Loucy (cell line): Measurements from ENCODE around the gene POLG.

ENCODE experiments used
- H2AFZ ChIP-seq: fragments of 200-600 bp; sonication (generic); 2 replicates; pipeline ENCODE4 v1.6.0; 2016; ENCODE audit warnings: antibody characterized with exemption, mild to moderate bottlenecking, low read length, moderate library complexity
- H3F3A ChIP-seq: fragments of 200-600 bp; 2 replicates; pipeline ENCODE4 v1.6.0; 2016; ENCODE audit warnings: antibody characterized with exemption, low read depth, mild to moderate bottlenecking
- H3K27me3 ChIP-seq: fragments of 200-600 bp; sonication (generic); 2 replicates; pipeline ENCODE4 v1.6.1; 2014; ENCODE audit warnings: low read length, mild to moderate bottlenecking; ENCODE audit not compliant: insufficient read depth, poor library complexity, severe bottlenecking
- H3K36me3 ChIP-seq: fragments of 200-600 bp; sonication (generic); 2 replicates; pipeline ENCODE4 v1.6.1; 2016; ENCODE audit warnings: low read length; ENCODE audit not compliant: insufficient read depth
- H3K4me1 ChIP-seq: fragments of 200-600 bp; sonication (generic); 2 replicates; pipeline ENCODE4 v1.5.1; 2014; ENCODE audit warnings: low read length, mild to moderate bottlenecking; ENCODE audit not compliant: insufficient read depth, poor library complexity, severe bottlenecking
- H3K4me2 ChIP-seq: fragments of 200-600 bp; sonication (generic); 2 replicates; pipeline ENCODE4 v1.6.0; 2014; ENCODE audit warnings: antibody characterized with exemption, low read length, low read depth, mild to moderate bottlenecking; ENCODE audit not compliant: poor library complexity, severe bottlenecking
- H3K4me3 ChIP-seq: fragments of 200-600 bp; sonication (generic); 2 replicates; pipeline ENCODE4 v1.5.1; 2014; ENCODE audit warnings: low read length, mild to moderate bottlenecking, mixed read lengths; ENCODE audit not compliant: poor library complexity, severe bottlenecking
- H3K79me2 ChIP-seq: fragments of 200-600 bp; sonication (generic); 2 replicates; pipeline ENCODE4 v1.6.1; 2014; ENCODE audit warnings: low read length; ENCODE audit not compliant: insufficient read depth
- H3K9ac ChIP-seq: fragments of 200-600 bp; sonication (generic); 2 replicates; pipeline ENCODE4 v1.6.0; 2014; ENCODE audit warnings: mild to moderate bottlenecking, low read depth, low read length, moderate library complexity; ENCODE audit not compliant: poor library complexity, severe bottlenecking
- H3K9me2 ChIP-seq: fragments of 200-600 bp; sonication (generic); replicated peaks from 2 replicates; pipeline ENCODE4 v1.6.1; 2016; ENCODE audit warnings: low read depth, low read length, mixed read lengths
- H3K9me3 ChIP-seq: fragments of 200-600 bp; sonication (generic); 2 replicates; pipeline ENCODE4 v1.6.1; 2014; ENCODE audit warnings: mild to moderate bottlenecking, antibody characterized with exemption, low read length, low read depth; ENCODE audit not compliant: insufficient read depth
- H4K20me1 ChIP-seq: fragments of 200-600 bp; sonication (generic); 2 replicates; pipeline ENCODE4 v1.6.0; 2014; ENCODE audit warnings: antibody characterized with exemption, low read length, mild to moderate bottlenecking; ENCODE audit not compliant: insufficient read depth, poor library complexity, severe bottlenecking
- CTCF ChIP-seq: fragments of 200-600 bp; sonication (generic); conservative IDR thresholded peaks from 2 replicates; pipeline ENCODE4 v1.5.1; 2014; ENCODE audit warnings: mild to moderate bottlenecking, antibody characterized with exemption, low read length
- EZH2phosphoT487 ChIP-seq: fragments of 200-600 bp; IDR thresholded peaks from 2 replicates; pipeline ENCODE4 v1.6.1; 2018; ENCODE audit warnings: antibody characterized with exemption, mild to moderate bottlenecking, moderate library complexity, borderline replicate concordance

POLG gene

DNA sequence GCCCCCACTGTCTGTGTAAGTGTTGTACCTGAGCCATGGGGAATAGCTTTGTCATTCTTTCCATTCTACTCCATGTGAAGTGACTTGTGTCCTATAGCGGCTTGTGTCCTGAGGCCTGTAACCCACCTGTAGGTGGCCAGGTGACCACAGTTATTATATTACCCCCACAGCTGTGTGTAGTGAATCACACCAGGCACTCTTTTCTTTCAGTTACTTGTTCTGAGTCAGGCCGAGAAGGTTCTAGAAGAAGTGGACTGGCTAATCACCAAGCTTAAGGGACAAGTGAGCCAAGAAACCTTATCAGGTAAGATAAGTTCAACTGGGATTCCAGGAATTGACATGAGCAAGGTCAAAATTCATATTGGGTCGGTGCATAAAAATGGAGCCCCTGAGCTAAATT is 29.2 kb downstream of the POLG start:
- Histone ChIP-seq H3K4me1 (no peaks in the 10 kb centered on the region), H3K9ac (no peak overlapping the region), H3K79me2 (no peaks in the 10 kb centered on the region), H4K20me1 (no peaks in the 10 kb centered on the region), H3K9me3 (no peaks in the 10 kb centered on the region), H3K9me2 (no peaks in the 10 kb centered on the region), H3F3A (no peaks in the 10 kb centered on the region), H3K4me3 (no peak overlapping the region), H2AFZ (no peak overlapping the region), H3K27me3 (no peaks in the 10 kb centered on the region), H3K4me2 (no peak overlapping the region), H3K36me3 (peaks cover 88% of the 10 kb centered on the region; the same call in 1 of the 2 replicates)
- TF ChIP-seq EZH2phosphoT487 (no peak), CTCF (no peak)

DNA sequence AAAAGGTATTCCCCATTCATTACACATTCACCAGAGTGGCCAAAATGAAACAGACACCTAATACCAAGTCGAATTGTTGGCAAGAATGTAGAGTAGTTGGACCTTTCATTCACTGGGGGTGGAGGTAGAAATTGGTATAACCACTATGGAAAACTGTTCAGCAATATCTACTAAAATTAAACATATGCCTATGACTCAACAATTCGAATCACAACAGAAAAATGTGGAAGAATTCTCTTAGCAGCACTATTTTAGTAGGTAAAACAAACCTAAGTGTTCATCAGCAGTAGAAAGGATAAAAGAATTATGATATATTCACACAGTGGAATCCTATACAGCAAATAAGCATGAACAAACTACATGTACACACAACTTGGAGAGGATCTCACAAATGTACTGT is 30.6 kb downstream of the POLG start:
- no peaks in the 10 kb centered on the region for H4K20me1 ChIP-seq
- no peaks in the 10 kb centered on the region for H3K9me2 ChIP-seq
- H3F3A ChIP-seq = no peaks in the 10 kb centered on the region
- peaks cover 87% of the 10 kb centered on the region; the same call in 1 of the 2 replicates for H3K36me3 ChIP-seq
- H3K9ac ChIP-seq = no peak overlapping the region
- TF ChIP-seq CTCF = no peak
- no peak for TF ChIP-seq EZH2phosphoT487
- H3K9me3 ChIP-seq = no peaks in the 10 kb centered on the region
- H2AFZ ChIP-seq = no peak overlapping the region
- no peaks in the 10 kb centered on the region for H3K4me1 ChIP-seq
- no peaks in the 10 kb centered on the region for H3K79me2 ChIP-seq
- no peak overlapping the region for H3K4me2 ChIP-seq
- H3K4me3 ChIP-seq = no peak overlapping the region
- no peaks in the 10 kb centered on the region for H3K27me3 ChIP-seq

DNA sequence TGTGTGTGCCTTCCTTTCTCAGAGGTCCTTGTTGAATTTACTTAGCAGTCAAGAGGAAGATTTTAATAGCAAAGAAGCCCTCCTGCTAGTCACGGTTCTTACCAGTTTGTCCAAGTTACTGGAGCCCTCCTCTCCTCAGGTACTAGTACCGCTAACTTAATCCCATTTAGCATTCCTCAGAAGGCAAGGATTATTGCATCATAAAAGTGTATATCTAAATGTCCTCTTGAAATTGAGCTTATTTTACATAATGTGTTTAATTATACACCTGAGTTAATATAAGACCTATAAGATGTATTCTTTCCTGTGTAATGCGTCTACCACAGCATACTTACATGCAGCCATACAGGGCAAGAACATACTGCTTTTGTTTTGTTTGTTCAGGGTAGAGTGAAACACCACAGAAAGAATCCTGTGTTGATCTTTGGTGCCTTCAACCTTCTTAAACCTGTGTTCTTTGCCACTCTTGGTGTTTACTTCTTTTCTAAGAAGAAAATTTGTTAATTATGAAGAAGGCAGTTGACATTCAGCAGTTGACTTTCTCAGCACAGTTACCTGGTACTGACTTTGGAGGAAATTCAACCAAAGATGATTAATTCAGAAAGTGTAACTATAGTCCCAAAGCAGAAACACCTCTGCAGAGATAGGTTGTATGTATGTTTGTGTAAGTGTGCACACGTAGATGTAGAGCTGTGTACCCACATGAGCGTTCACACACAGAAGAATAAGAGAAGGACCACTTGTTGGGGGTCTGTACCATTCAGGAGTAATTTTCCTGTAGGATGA is 33.1 kb downstream of the POLG start:
- no peaks in the 10 kb centered on the region for H3K27me3 ChIP-seq
- H4K20me1 ChIP-seq = no peaks in the 10 kb centered on the region
- no peaks in the 10 kb centered on the region for H3K9me2 ChIP-seq
- no peaks in the 10 kb centered on the region for H3K79me2 ChIP-seq
- H3K4me1 ChIP-seq = no peaks in the 10 kb centered on the region
- H2AFZ ChIP-seq = no peak overlapping the region
- no peak overlapping the region for H3K9ac ChIP-seq
- no peak overlapping the region for H3K4me3 ChIP-seq
- H3F3A ChIP-seq = no peaks in the 10 kb centered on the region
- TF ChIP-seq CTCF = no peak
- TF ChIP-seq EZH2phosphoT487 = no peak
- H3K9me3 ChIP-seq = no peaks in the 10 kb centered on the region
- H3K36me3 ChIP-seq = peaks cover 65% of the 10 kb centered on the region; the same call in 1 of the 2 replicates
- no peak overlapping the region for H3K4me2 ChIP-seq
